B cell (primary cell): Measurements from ENCODE around the gene BMP7.

Experiments used
- CTCF ChIP-seq: fragments of 200-600 bp; IDR thresholded peaks from one replicate; pipeline ENCODE4 v1.8.0; 2022; ENCODE audit warnings: antibody characterized with exemption, mild to moderate bottlenecking
- EZH2 ChIP-seq: IDR thresholded peaks from 2 replicates; pipeline ENCODE4 v1.6.1; 2012; ENCODE audit warnings: borderline replicate concordance, low read depth, mild to moderate bottlenecking, moderate library complexity, low read length; ENCODE audit not compliant: insufficient read depth, poor library complexity, severe bottlenecking

GRCh38 chr20:57210054-57210910, 56.2 kb downstream of the BMP7 start:
- no peak for TF ChIP-seq CTCF
- no peak for TF ChIP-seq EZH2
